Panc1 (cell line): ENCODE measurements around the gene GNG7.

Experiments used
- CTCF ChIP-seq: fragments of 450-650 bp; IDR thresholded peaks from 2 replicates; pipeline ENCODE4 v1.5.1; 2017; ENCODE audit warnings: mild to moderate bottlenecking
- POLR2AphosphoS5 ChIP-seq: IDR thresholded peaks from 2 replicates; pipeline ENCODE4 v1.6.1; 2012; ENCODE audit warnings: mild to moderate bottlenecking, low read depth, low read length, moderate library complexity
- REST ChIP-seq, 2 experiments: IDR thresholded peaks; 2 replicates each; pipeline ENCODE4 v1.6.1; 2011 to 2012; ENCODE audit warnings: low read depth in 2 of 2, control low read depth in 1 of 2, low read length in 1 of 2, mild to moderate bottlenecking in 1 of 2, moderate library complexity in 1 of 2; ENCODE audit not compliant: insufficient read depth in 1 of 2

GRCh38 chr19:2485428-2485827, 217.1 kb downstream of the GNG7 start:
- TF ChIP-seq CTCF: no peak
- TF ChIP-seq POLR2AphosphoS5: no peak
- no peak for TF ChIP-seq REST (IDR thresholded peaks at IDR 0.05; ENCODE audit: insufficient read depth in 1 of 2, low read depth in 2 of 2, low read length in 1 of 2)
